K562 (cell line): Measurements from ENCODE around the gene NFIC. TPM values are rescaled to one million over a fixed set of nuclear protein-coding genes. Genes with fewer than 3 reads are reported as not detected.

ENCODE experiments used
- BRCA1 ChIP-seq, 2 experiments: fragments of 450-650 bp in 1 of 2; sonication (generic) in 1 of 2; formaldehyde crosslinking in 1 of 2; IDR thresholded peaks; 2 replicates each; pipeline versions ENCODE4 v1.5.0 to v1.6.1; 2017 to 2020; ENCODE audit warnings: mild to moderate bottlenecking in 1 of 2, missing genetic modification reagents in 1 of 2
- BRF2 ChIP-seq: IDR thresholded peaks from 3 replicates; pipeline ENCODE4 v1.6.1; 2011; ENCODE audit warnings: borderline replicate concordance, mild to moderate bottlenecking; ENCODE audit not compliant: insufficient read length, insufficient read depth
- CBX2 ChIP-seq: fragments of 200-600 bp; sonication (generic); IDR thresholded peaks from one replicate; pipeline ENCODE4 v1.6.1; 2012; ENCODE audit warnings: mild to moderate bottlenecking, low read length, inconsistent platforms; ENCODE audit not compliant: insufficient read depth, poor library complexity, severe bottlenecking
- COPS2 ChIP-seq: fragments of 450-650 bp; conservative IDR thresholded peaks from 2 replicates; pipeline ENCODE4 v1.6.1; 2016; ENCODE audit warnings: mild to moderate bottlenecking, moderate library complexity
- E2F3 ChIP-seq: fragments of 250-450 bp; sonication (Bioruptor Pico); IDR thresholded peaks from 2 replicates; pipeline ENCODE4 v1.4.0; 2020; ENCODE audit warnings: mild to moderate bottlenecking
- HDGF ChIP-seq: fragments of 450-650 bp; IDR thresholded peaks from 2 replicates; pipeline ENCODE4 v1.6.1; 2016
- KHSRP ChIP-seq: fragments of 450-650 bp; IDR thresholded peaks from 2 replicates; pipeline ENCODE4 v1.6.1; 2017
- KLF1 ChIP-seq: fragments of 450-650 bp; IDR thresholded peaks from 2 replicates; pipeline ENCODE4 v1.6.1; 2016; ENCODE audit warnings: missing genetic modification characterization, missing compliant biosample characterization
- NBN ChIP-seq: fragments of 450-650 bp; IDR thresholded peaks from 2 replicates; pipeline ENCODE4 v1.6.1; 2016; ENCODE audit warnings: low read depth, mild to moderate bottlenecking
- NUFIP1 ChIP-seq: fragments of 450-650 bp; IDR thresholded peaks from 2 replicates; pipeline ENCODE4 v1.6.1; 2018; ENCODE audit not compliant: partially characterized antibody
- PHB2 ChIP-seq: fragments of 450-650 bp; IDR thresholded peaks from 2 replicates; pipeline ENCODE4 v1.6.1; 2017; ENCODE audit warnings: low read depth
- RAD51 ChIP-seq: fragments of 450-650 bp; IDR thresholded peaks from 2 replicates; pipeline ENCODE4 v1.7.1; 2016; ENCODE audit warnings: low read depth, mild to moderate bottlenecking, borderline replicate concordance
- SETDB1 ChIP-seq: IDR thresholded peaks from one replicate; pipeline ENCODE4 v1.6.1; 2012; ENCODE audit warnings: low read length, control low read depth, inconsistent platforms
- SIX5 ChIP-seq, 2 experiments: IDR thresholded peaks; 2 replicates each; pipeline ENCODE4 v1.6.1; 2011; ENCODE audit warnings: low read length in 2 of 2, borderline replicate concordance in 1 of 2, low read depth in 1 of 2, mild to moderate bottlenecking in 1 of 2, moderate library complexity in 1 of 2; ENCODE audit not compliant: insufficient read depth in 1 of 2
- SMARCA5 ChIP-seq: fragments of 450-650 bp; IDR thresholded peaks from 2 replicates; pipeline ENCODE4 v1.6.1; 2016
- THRAP3 ChIP-seq: fragments of 450-650 bp; IDR thresholded peaks from 2 replicates; pipeline ENCODE4 v1.6.1; 2016; ENCODE audit warnings: mild to moderate bottlenecking, inconsistent platforms, borderline replicate concordance
- ZBTB34 ChIP-seq: fragments of 250-450 bp; sonication (Bioruptor Pico); IDR thresholded peaks from 2 replicates; pipeline ENCODE4 v1.8.0; 2021; ENCODE audit warnings: mild to moderate bottlenecking, moderate library complexity
- ZNF121 ChIP-seq: sonication (generic); formaldehyde crosslinking; conservative IDR thresholded peaks from 2 replicates; pipeline ENCODE4 v1.8.0; 2022; ENCODE audit warnings: missing genetic modification reagents
- polyA plus RNA-seq, 8 experiments: library from polyadenylated mRNA; depleted of rRNA in 4 of 8; stranded (reverse) in 5 of 8; unstranded in 3 of 8; fragments of >200 nt; fragmentation: Nextera tagmentation in 2 of 8; fragmentation: Illumina TruSeq in 1 of 8; extraction: Ambion mirVana in 2 of 8; extraction: Trizol in 1 of 8; gene quantifications; 2 replicates each; pipeline versions ENCODE4 v1.2.1 to v1.2.3, GENCODE V29; 2011 to 2014; ENCODE audit warnings: inconsistent platforms in 1 of 8, missing spikeins in 1 of 8
- total RNA-seq, 7 experiments: library from RNA; depleted of rRNA in 6 of 7; stranded (reverse); fragments of >200 nt in 6 of 7; fragmentation: Illumina TruSeq in 2 of 7; extraction: Trizol in 2 of 7; gene quantifications; 2 replicates each; pipeline versions ENCODE4 v1.2.1 to v1.2.3, GENCODE V29; 2011 to 2021; ENCODE audit warnings: low replicate concordance in 1 of 7
- TF ChIP-seq, protein P1 (sequence below): sonication (generic); formaldehyde crosslinking; IDR thresholded peaks from 2 replicates; pipeline ENCODE4 v1.8.1; 2023; ENCODE audit warnings: missing genetic modification reagents, mild to moderate bottlenecking, borderline replicate concordance
- TF ChIP-seq, protein P2 (sequence below): fragments of 450-650 bp; conservative IDR thresholded peaks from 2 replicates; pipeline ENCODE4 v1.6.1; 2016; ENCODE audit warnings: missing genetic modification characterization, low read depth, mild to moderate bottlenecking, missing compliant biosample characterization, moderate library complexity

The NFIC gene
- total and polyA plus RNA-seq, 9 of the 15 experiments (the other 6 are each of a cell fraction or from before 2014, with no cell fraction given) = 0.71 to 62.1 (median 6.9) TPM

- TF ChIP-seq SIX5 (IDR thresholded peaks at IDR 0.05; ENCODE audit: borderline replicate concordance in 1 of 2, insufficient read depth in 1 of 2, low read depth in 1 of 2, low read length in 2 of 2) = peak; percentile 95 to 96
- no peak for TF ChIP-seq BRF2
- 0 out of 2 replicates have a peak, but pooled peaks have one; percentile 32 for TF ChIP-seq ZNF121 (CRISPR knock-in tag)
- no peak for TF ChIP-seq SETDB1
- peak; percentile 94 for TF ChIP-seq KLF1 (tag)
- TF ChIP-seq, protein P1, sequence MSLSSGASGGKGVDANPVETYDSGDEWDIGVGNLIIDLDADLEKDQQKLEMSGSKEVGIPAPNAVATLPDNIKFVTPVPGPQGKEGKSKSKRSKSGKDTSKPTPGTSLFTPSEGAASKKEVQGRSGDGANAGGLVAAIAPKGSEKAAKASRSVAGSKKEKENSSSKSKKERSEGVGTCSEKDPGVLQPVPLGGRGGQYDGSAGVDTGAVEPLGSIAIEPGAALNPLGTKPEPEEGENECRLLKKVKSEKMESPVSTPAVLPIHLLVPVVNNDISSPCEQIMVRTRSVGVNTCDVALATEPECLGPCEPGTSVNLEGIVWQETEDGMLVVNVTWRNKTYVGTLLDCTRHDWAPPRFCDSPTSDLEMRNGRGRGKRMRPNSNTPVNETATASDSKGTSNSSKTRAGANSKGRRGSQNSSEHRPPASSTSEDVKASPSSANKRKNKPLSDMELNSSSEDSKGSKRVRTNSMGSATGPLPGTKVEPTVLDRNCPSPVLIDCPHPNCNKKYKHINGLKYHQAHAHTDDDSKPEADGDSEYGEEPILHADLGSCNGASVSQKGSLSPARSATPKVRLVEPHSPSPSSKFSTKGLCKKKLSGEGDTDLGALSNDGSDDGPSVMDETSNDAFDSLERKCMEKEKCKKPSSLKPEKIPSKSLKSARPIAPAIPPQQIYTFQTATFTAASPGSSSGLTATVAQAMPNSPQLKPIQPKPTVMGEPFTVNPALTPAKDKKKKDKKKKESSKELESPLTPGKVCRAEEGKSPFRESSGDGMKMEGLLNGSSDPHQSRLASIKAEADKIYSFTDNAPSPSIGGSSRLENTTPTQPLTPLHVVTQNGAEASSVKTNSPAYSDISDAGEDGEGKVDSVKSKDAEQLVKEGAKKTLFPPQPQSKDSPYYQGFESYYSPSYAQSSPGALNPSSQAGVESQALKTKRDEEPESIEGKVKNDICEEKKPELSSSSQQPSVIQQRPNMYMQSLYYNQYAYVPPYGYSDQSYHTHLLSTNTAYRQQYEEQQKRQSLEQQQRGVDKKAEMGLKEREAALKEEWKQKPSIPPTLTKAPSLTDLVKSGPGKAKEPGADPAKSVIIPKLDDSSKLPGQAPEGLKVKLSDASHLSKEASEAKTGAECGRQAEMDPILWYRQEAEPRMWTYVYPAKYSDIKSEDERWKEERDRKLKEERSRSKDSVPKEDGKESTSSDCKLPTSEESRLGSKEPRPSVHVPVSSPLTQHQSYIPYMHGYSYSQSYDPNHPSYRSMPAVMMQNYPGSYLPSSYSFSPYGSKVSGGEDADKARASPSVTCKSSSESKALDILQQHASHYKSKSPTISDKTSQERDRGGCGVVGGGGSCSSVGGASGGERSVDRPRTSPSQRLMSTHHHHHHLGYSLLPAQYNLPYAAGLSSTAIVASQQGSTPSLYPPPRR = no peak
- TF ChIP-seq CBX2 = no peak
- no peak for TF ChIP-seq THRAP3
- TF ChIP-seq SMARCA5 = peak; percentile 97
- TF ChIP-seq NUFIP1 = no peak
- no peak for TF ChIP-seq ZBTB34 (CRISPR knock-in tag)
- TF ChIP-seq BRCA1 (IDR thresholded peaks at IDR 0.05) = no peak
- TF ChIP-seq BRCA1 (CRISPR knock-in tag; IDR thresholded peaks at IDR 0.05) = no peak
- no peak; the same call in 1 of the 2 replicates for TF ChIP-seq E2F3 (CRISPR knock-in tag)
- TF ChIP-seq NBN = no peak; the same call in 1 of the 2 replicates
- TF ChIP-seq, protein P2, sequence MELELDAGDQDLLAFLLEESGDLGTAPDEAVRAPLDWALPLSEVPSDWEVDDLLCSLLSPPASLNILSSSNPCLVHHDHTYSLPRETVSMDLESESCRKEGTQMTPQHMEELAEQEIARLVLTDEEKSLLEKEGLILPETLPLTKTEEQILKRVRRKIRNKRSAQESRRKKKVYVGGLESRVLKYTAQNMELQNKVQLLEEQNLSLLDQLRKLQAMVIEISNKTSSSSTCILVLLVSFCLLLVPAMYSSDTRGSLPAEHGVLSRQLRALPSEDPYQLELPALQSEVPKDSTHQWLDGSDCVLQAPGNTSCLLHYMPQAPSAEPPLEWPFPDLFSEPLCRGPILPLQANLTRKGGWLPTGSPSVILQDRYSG (tag) = no peak
- TF ChIP-seq RAD51 = no peak
- no peak for TF ChIP-seq KHSRP
- TF ChIP-seq COPS2 = no peak
- TF ChIP-seq PHB2 = no peak
- 0 out of 2 replicates have a peak, but pooled peaks have one; percentile 89 for TF ChIP-seq HDGF
Measured at GRCh38 chr19:3434630-3435553, 68.5 kb downstream of the NFIC start (continued).
